NCI-H345 (cell line): ENCODE results near the gene HEXIM1.

Experiments
- DNase-seq: peaks from one replicate; lab custom pipeline; 2025; lab: John Stamatoyannopoulos, UW

HEXIM1 gene, protein sequence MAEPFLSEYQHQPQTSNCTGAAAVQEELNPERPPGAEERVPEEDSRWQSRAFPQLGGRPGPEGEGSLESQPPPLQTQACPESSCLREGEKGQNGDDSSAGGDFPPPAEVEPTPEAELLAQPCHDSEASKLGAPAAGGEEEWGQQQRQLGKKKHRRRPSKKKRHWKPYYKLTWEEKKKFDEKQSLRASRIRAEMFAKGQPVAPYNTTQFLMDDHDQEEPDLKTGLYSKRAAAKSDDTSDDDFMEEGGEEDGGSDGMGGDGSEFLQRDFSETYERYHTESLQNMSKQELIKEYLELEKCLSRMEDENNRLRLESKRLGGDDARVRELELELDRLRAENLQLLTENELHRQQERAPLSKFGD

DNA sequence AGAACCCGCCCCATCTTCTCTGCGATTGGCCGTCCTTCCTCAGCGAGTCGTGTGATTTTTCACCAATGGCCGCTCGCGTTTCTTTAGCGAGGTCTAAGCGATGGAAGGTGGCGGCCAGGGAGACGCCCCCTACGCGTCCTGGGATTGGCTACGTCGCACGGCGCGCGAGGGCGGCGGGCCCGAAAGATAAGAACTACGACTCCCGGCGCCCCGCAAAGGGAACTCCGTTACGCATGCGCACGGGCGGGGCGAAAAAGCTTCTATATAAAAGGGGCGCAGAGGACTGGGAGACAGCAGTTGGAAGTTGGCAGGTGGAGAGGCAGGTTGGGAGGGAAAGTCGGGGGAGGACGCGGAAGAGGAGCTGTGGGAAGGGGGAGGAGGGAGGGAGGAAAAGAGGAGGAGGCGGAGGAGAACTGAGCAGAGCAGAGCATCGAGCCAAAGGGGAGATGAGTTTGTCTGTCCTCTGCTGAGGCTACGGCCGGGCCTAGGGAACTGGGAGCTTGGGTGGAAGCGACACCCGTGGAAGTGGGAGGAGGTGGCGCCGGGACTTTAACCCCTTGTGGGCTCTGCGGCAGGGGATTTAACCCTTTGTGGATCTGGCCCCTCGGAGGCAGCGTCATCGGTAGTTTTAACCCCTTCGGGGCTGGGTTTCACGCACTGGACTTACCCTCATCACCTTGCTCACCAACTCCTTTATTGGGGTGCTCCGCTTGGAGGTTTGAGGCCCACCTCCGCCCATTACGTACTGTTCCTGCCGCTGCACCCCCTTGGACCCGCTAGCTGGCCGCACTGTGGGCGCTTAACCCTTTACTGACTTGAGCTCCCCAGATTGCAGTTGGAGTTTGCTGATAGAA lies at the start of gene HEXIM1:
Gene HEXIM1 (plus strand): TSS at position 293 of the 854 bp plus-strand sequence. CDS start 716 bp downstream, outside the sequence.
- DNase-seq: peak; percentile 100

DNA sequence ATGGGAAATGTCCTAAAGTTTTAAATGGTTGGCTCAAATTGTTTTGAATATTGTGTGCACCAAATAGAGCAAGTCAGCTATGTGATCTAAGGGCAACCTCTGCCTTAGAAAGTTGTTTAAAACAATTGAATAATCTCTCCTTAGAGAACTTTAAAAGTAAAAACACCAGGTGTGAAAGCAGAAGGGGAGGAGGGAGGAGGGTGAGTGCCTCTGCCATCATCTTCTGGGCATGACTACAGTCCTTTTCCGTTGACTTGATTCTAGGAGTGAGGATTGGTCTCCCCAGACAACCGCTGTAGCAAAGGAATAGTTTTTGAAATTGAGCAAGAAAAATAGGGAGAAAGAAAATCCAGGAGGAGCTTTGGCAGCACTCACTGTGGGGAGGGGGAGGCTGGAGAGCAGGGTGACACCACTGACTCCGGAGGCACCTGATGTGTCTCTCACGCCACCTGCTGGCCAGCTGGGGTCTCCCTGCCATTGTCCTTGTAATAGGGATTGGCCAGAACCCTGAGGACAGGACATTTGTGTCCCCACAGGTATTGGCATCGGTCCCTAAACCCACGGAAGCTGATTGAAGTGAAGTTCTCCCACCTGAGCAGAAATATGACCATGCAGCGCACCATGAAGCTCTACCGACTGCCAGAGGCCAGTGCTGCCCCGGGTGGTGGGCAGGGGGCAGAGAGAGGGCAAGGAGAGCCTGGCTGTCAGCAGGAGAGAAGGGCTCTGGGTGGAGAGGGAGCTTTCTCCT lies 49.2 kb upstream of the HEXIM1 start:
- peak; percentile 80 for DNase-seq

DNA sequence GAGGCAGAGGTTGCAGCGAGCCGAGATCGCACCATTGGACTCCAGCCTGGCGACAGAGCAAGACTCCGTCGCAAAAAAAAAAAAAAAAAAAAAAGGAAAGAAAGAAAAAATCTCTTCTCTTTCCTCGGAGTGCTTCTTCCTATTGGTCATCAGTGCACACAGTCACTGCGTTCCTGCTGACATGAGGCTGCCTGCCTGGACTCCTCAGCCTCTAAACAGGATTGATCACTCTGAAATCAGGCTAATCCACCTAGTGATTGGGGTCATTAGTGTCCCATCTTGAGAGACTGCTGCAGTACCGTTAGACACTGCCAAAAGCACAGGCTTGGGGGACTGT lies 46.8 kb upstream of the HEXIM1 start:
- DNase-seq: no peak

DNA sequence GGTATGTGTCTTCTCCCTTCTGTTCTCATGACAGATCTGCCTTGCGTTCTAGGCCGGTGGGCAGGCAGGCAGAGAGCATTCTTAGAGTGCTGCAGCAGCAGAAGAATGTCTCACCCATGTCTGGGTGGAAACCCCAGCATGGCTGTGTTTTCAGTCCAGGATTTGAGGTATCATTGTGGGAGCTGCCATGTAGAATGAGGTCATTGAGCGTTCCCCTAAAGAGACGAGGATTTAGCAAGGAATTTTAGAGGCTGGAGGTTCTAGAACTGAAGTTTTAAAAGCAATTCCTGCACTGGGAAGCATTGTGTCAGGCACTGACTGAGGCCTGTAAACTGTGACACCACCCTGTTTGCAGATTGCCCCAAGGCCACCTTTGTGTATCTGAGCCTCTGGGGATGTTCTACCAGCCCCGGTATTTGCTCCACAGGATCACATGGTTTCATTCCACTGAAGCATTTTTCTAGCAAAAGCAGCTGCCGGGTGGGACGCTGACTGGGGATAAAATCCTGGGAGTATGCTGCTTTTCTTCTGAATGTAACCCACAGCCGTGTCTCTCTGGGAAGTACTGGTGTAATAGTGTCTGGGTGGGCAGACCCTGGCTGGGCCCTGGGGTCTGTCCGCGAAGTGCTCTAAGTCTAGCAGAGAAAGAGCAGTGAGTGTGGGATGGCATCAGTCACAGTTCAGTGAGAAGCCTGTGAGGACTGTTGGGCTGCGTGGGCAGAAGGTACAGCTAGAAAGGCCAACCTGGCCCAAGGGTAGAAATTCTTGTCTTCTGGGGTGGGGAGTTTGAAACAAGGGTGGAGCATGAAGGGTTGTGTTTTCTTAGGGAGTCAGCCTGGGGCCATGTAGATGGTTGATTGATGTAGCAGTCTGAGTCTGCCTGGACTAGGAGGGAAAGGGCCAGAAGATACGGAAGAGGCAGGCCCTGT lies 46.1 kb upstream of the HEXIM1 start:
- DNase-seq: no peak

DNA sequence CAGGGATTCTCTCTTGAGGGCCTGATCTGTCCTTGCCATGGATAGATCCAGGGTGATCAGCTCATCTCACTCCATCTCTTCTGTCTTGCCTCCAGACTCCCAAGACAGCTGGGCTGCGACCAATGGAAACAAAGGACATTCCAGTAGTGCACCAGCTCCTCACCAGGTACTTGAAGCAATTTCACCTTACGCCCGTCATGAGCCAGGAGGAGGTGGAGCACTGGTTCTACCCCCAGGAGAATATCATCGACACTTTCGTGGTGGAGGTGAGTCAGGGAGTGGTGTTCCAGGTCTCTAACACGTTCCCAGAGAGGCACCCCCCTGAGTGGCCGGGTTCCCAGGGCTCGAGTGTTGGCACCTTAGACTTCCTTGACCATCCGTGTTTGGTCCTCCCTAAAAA lies 45.4 kb upstream of the HEXIM1 start:
- no peak for DNase-seq

DNA sequence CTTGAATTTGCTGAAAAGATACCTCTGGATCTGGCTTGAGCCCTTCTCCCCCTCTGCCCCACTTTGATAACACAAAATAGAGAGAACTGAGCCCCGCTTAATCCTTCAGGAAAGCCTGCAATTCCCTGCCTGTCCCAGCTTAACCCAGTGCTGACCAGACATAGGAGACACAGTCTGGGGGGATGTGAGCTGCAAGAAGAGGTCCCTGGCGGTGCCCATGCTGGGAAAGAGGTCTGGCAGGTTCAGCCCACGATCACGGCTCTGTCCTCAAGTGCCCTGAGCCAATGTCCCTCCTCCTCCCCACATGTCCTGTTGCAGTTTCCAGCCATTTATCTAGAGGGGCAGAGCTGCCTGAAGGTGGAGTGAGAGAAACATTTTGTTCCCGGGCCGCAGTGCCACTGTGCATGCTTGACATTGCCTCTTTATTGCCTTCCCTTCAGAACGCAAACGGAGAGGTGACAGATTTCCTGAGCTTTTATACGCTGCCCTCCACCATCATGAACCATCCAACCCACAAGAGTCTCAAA lies 44.9 kb upstream of the HEXIM1 start:
- no peak for DNase-seq

DNA sequence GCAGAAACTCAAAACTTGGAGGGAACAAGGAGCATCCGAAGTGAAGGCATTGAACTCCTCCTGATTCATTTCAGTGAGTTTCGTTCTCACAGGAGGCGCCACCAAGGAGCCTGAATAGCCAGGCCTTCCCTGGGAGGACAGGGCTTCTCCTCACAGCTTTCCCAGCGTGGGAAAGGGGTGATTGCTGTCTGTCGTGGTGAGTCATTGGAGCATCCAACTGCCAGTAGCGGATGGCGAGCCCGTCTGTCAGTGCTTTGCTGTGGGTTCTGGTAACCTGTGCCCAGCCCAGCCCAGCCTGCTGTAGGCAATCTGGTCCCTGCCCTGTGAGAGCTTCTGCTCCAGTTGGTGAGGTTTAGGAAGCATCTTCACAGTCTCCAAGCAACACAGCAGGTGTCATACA lies 44.2 kb upstream of the HEXIM1 start:
- no peak for DNase-seq

DNA sequence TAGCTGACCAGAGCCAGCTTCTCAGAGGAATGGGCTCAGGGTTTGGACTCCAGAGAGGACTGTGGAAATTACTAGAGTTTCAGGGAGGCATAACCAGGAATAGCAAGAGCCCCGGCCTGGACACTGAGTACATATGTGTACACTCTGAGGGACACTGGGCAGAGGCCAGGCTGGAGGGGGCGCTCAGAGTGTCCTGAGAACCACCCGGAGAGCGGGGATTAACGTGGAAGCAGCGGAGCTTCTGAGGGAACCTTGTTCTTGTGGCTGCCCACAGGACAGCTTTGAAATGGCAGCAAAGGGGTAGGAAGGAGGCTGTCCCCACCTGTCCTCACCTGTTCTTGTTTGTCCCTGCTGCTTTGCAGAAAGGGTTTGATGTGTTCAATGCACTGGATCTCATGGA lies 43.8 kb upstream of the HEXIM1 start:
- DNase-seq: no peak

DNA sequence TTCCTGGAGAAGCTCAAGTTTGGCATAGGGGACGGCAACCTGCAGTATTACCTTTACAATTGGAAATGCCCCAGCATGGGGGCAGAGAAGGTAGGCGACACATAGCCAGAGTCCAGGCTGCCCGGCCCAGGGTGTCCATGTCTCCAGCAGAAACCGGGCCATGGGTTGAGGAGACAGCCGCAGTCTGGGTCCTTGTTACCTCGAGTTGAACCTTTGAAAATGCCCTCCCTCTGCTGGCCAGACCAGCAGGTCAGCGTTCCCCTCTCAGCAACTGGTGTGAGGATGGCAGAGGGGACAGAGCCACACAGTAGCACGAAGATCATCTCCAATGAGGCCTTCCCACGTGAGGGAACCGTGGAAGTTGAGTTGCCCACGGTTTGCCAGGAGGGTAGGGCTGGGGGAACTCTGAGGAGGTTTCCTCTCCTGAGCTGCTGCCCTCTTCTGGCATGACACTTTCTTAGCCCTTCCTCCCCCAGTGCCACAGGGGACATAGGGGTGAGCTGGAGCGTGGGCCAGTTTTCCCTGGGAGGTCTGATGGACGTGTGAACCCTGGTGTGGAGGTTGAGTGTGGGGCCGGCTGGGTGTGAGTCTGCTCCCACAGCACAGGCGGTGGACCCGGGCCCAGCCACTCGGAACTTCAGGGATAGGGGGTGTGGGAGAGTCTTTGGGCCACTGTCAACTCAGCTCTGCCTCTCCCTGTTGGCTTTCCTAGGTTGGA lies 43.2 kb upstream of the HEXIM1 start:
- DNase-seq: no peak

DNA sequence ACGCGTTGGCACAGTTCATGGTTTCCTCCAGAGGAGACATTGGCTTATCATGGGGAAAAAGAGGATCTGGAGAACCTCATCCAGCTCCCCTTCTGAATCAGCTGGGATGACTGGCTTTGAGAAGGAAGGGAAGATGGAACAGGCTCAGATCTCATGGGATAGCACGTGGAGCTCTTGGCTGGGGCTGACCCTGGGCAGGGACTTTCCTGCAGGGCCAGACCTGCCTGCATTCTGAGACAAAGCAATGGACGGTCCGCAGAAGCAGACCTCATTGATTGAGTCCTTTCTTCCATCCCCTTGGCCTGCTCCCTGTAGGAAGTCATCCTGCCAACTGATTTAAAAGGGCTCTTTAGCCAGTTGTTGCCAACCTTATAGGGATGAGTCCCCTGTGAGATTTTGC lies 42.2 kb upstream of the HEXIM1 start:
- DNase-seq: no peak

DNA sequence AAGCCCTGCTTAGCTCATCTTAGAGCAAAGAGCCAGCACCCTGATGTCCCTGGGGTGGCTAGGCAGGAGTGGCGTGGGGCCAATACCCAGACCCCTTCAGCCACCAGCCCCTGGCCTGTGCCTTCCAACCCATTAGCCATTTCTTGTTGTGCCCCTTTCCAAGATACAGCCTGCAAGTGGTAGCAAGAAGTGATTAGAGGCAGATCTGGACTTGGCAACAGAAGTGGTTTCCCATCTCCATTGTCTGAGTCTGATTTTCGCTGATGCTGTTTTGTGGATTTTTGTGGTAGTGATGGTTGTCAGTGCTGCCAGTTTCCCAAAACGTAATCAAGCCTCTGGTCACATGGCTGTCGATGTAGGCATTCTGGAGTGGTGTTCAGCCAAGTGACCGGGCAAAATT lies 41.7 kb upstream of the HEXIM1 start:
- DNase-seq: no peak

DNA sequence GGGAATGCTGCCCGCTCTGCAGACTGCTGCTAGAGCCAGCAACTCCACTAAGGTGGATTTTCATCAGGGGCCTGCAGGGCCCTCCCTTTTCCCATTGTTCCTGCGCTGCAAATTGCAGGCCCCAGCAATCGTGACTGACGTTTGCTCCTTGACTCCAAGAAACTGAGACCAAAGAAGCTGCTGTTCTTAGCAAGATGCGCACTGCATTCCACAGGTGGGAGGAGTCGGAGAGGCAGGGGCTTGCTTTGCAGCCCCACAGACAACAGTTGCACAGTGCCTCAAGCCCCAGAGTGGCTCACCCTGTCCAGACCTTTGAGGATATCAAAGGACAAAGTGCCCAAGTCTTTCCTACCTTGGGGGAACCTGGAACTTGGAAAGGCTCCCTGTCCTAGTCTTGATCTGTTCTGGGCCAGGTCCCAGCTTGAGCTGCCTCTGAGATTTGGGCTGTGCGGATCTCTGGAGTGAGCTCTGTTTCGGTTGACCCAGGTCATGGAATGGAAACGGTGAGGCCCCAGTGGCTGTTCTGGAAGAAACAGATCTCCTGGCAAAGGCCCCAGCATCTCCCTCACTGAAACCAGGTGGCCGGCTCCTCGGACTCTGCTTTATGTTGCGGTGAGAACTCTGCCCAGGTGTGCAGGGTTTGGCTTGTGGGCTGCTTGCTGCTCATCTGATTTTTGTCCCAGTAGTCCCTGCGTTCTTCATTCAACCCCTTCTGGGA lies 40.8 kb upstream of the HEXIM1 start:
- DNase-seq: no peak

DNA sequence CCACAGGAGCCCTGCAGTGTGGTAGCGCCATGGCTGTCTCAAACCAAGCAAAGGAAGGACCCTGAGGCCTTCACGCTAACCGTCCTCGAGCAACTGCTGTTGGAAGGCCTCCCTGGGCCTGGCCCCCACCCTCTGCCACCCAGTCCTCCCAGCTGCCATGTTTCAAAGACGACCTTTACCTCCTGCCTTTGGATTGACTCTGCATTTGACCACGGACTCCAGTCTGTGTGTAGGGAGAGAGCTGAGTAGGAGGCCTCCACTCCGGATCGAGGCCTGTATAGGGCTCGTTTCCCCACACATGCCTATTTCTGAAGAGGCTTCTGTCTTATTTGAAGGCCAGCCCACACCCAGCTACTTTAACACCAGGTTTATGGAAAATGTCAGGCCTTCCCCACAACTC lies 40.2 kb upstream of the HEXIM1 start:
- DNase-seq: no peak

DNA sequence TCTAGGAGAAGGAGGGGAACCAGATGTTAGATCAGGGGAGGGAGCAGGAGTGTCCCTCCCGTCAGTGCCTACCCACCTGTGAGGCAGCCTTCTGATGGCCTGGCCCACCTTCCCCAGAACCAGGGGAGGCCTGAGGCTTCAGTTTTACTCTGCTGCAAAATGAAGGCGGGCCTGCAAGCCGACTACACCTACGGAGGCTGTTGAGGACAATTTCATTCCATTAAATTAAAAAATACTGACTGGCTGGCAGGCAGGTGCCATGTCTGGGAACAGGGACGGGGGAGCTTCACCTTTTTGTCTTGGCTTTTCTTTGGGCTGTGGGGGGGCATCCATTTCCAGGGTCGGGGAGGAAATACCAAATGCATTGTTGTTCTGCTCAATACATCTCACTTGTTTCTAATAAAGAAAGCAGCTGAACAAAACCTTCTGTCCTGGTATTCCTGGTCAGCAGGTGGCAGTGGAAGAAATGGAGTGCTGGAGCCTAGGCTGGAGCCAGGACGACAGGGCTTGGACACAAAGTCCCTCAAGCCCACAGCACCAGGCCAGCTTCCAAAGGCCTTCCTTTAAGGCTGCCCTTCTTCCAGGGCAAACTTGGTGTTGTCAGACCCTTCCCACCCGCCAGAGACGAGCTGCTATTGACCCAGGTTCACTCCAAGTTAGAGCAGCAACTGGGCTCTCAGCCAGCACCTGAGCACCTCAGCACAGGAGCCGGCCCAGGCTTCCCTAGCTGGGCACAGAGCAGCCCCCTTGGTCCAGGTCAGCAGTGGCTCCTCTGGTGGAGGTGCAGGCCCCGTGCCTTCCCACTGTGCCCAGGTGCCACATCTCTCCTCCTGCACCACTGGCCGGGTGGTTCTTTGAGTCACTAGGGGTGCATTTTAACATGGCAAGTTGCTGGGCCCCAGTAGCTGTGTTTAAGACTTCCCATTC lies 39.4 kb upstream of the HEXIM1 start:
- DNase-seq: no peak

DNA sequence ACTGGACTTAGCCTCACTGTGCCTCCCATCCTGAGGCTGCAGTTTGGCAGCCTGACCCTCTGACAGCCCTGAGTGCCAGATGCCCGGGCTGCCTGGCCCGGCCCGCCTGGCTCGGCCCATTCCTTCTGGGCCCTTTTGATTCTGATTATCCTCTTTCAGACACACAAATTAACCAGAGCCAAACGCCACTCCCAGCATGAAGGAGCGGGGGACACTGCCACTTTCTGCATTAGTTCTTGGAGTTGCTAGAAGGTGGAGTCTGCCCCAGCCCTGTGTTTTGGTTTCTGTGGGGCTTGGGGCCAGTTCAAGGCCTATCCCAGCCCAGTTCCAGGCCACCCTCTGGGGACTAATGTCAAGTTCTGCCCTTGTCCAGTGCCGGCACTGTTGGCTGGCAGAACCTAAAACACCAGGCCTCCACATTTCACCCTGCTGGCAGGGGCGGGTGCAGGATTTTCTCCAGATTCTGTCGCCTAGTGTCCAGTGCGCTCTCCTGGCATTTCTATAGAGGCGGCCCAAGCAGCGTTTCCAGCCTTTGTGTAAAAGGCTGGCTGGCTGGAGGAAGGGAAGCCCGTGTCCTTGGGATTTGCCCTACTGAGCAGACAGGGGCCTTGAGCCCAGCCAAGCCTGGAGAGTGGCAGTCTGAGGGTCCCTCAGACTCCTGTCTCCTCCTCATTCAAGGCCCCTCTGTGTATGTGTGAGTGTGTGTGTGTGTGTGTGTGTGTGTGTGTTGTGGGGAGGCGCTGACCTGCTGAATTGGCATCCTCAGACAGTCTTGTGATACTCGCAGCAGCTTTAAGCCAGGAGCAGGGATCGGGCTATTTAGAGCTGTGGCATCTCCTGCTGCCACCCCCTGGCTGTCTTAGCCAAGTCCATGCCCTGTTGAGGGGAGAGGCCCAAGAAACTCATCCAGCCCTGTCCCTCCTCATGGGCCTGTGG lies 37.3 kb upstream of the HEXIM1 start:
- no peak for DNase-seq

DNA sequence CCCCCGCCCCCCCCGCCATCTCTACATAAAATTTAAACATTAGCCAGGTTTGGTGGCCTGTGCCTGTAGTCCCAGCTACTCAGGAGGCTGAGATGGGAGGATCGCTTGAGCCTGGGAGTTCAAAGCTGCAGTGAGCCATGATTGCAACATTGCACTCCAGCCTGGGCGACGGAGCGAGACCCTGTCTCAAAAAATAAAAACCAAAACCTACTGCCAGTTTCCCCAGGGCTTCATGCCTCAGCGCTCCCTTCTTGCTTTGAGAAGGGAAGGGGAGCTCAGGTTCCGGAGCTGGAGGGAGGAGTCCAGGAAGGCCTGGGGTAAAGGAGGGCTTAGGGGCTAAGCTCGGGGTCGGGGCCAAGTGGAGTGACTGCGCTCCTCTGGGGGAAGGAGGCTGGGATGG lies 36.4 kb upstream of the HEXIM1 start:
- DNase-seq: no peak

DNA sequence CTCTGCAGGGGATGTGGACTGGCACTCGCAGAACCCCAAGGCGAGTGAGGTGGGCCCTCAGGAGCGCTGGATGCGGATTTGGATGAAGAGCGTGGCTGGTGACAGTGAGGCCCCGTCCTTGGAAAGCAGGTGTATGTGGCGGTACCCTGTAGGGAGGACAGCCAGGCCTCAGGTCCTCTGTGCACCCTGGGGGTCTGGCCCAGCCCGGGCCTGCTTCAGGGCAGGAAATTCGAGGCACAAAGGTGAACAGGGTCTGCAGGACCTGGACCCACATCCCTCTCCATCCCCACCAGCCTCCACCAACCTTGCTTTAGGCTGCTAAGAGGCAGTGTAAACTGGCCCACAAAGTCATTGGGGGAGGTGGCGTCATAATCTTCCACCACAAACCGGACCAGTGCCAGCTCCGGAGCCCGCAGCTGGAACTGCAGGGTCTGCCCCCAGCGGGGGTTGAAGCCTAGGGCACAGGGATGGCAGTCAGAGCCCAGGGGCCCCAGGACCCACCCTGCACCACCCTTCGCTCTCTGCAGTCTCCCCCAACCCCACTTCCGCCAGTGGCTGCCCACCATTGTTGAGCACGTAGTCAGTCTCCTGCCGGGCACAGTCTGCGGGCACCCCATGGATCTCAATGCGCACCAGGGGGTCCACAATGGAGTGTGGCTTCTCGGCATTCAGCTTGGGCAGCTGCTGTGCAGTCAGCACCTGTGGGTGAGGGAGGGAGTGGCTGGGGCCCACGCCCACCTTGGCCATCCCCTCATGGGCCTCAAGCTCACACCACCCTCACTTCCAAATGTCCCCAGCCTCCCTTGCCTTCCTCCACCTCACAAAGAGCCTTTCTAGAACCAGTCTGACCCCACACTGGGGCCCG lies 35.5 kb upstream of the HEXIM1 start:
- no peak for DNase-seq
